ENCODE measurements around the gene TOR1AIP1. TPM values are rescaled to one million over a fixed set of nuclear protein-coding genes. Genes with fewer than 3 reads are reported as not detected.

Gene TOR1AIP1
- total RNA-seq, 3 donors from 2014 or later (not counting 1 experiment from before 2014, with no cell fraction given), result 55.6 to 63.9 (median 59.5) TPM

- Mint-ChIP-seq H3K4me1 (no peaks in the 10 kb centered on the region), H3K9me3 (no peaks in the 10 kb centered on the region), H3K4me3 (no peak overlapping the region), H3K27ac (no peak overlapping the region), H3K27me3 (ENCODE audit: low read depth in 2 of 2) (no peaks in the 10 kb centered on the region), H3K36me3 (no peaks in the 10 kb centered on the region)
- WGBS (ENCODE audit: insufficient coverage), result 84% methylated on average over 2 of the region's 4 CpGs
- Histone ChIP-seq H3K9me3 (ENCODE audit: control insufficient read depth, insufficient read depth, low read length) (no peaks in the 10 kb centered on the region), H3K4me3 (ENCODE audit: low read length) (no peak overlapping the region), H3K4me1 (ENCODE audit: control insufficient read depth, insufficient read depth, low read length) (no peaks in the 10 kb centered on the region), H3K27ac (ENCODE audit: low read length) (no peak overlapping the region), H3K27me3 (ENCODE audit: control insufficient read depth, insufficient read depth, low read length) (no peaks in the 10 kb centered on the region), H3K36me3 (ENCODE audit: control insufficient read depth, insufficient read depth, low read length) (peaks cover 9% of the 10 kb centered on the region)
- intact Hi-C loops (cut with micrococcal nuclease), result no loop called here
- TF ChIP-seq, protein P1, sequence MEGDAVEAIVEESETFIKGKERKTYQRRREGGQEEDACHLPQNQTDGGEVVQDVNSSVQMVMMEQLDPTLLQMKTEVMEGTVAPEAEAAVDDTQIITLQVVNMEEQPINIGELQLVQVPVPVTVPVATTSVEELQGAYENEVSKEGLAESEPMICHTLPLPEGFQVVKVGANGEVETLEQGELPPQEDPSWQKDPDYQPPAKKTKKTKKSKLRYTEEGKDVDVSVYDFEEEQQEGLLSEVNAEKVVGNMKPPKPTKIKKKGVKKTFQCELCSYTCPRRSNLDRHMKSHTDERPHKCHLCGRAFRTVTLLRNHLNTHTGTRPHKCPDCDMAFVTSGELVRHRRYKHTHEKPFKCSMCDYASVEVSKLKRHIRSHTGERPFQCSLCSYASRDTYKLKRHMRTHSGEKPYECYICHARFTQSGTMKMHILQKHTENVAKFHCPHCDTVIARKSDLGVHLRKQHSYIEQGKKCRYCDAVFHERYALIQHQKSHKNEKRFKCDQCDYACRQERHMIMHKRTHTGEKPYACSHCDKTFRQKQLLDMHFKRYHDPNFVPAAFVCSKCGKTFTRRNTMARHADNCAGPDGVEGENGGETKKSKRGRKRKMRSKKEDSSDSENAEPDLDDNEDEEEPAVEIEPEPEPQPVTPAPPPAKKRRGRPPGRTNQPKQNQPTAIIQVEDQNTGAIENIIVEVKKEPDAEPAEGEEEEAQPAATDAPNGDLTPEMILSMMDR (IDR thresholded peaks at IDR 0.05), result no peak
- ATAC-seq, result no peak
- DNase-seq, result no peak
Measured at GRCh38 chr1:179925922-179926849, 44.1 kb downstream of the TOR1AIP1 start.

DNA sequence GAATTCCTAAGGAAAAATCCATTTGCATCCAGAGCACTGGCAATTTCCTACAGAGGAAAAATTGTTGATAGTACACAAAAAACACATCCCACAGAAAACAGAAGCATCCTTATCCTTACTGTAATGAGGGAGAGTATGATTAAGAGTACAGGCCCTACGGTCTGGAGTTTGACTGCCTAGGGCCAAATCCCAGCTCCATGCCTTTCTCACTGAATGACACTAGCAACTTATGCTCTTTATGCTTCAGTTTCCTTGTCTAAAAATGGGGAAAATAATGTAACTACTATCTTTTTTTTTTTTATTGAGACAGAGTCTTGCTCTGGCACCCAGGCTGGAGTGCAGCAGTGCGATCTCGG, 44.7 kb downstream of the TOR1AIP1 start:
- DNase-seq (no peak), ATAC-seq (no peak)
- H3K9me3 ChIP-seq (ENCODE audit: control insufficient read depth, insufficient read depth, low read length), result no peaks in the 10 kb centered on the region
- Mint-ChIP-seq H3K27me3 (ENCODE audit: low read depth in 2 of 2) (no peaks in the 10 kb centered on the region), H3K4me3 (no peak overlapping the region), H3K36me3 (no peaks in the 10 kb centered on the region), H3K4me1 (no peaks in the 10 kb centered on the region), H3K27ac (no peak overlapping the region), H3K9me3 (no peaks in the 10 kb centered on the region)
- 99% methylated on average over 3 of the region's 3 CpGs for WGBS (ENCODE audit: insufficient coverage)
- no peaks in the 10 kb centered on the region for H3K4me1 ChIP-seq (ENCODE audit: control insufficient read depth, insufficient read depth, low read length)
- intact Hi-C loops (cut with micrococcal nuclease), result no loop called here
- H3K27ac ChIP-seq (ENCODE audit: low read length), result no peak overlapping the region
- H3K27me3 ChIP-seq (ENCODE audit: control insufficient read depth, insufficient read depth, low read length), result no peaks in the 10 kb centered on the region
- H3K4me3 ChIP-seq (ENCODE audit: low read length), result no peak overlapping the region
- peaks cover 3% of the 10 kb centered on the region for H3K36me3 ChIP-seq (ENCODE audit: control insufficient read depth, insufficient read depth, low read length)
- TF ChIP-seq, protein P1 (IDR thresholded peaks at IDR 0.05), result no peak

- no peaks in the 10 kb centered on the region for H3K36me3 ChIP-seq (ENCODE audit: control insufficient read depth, insufficient read depth, low read length)
- Mint-ChIP-seq H3K27me3 (ENCODE audit: low read depth in 2 of 2) (peaks cover 0 to 6% of the 10 kb centered on the region in 2 donors), H3K9me3 (no peaks in the 10 kb centered on the region), H3K4me1 (no peaks in the 10 kb centered on the region), H3K27ac (no peak overlapping the region), H3K36me3 (no peaks in the 10 kb centered on the region), H3K4me3 (no peak overlapping the region)
- no peak overlapping the region for H3K27ac ChIP-seq (ENCODE audit: low read length)
- DNase-seq (no peak), ATAC-seq (no peak)
- no peaks in the 10 kb centered on the region for H3K4me1 ChIP-seq (ENCODE audit: control insufficient read depth, insufficient read depth, low read length)
- no peaks in the 10 kb centered on the region for H3K27me3 ChIP-seq (ENCODE audit: control insufficient read depth, insufficient read depth, low read length)
- TF ChIP-seq, protein P1 (IDR thresholded peaks at IDR 0.05), result no peak
- H3K9me3 ChIP-seq (ENCODE audit: control insufficient read depth, insufficient read depth, low read length), result no peaks in the 10 kb centered on the region
- 88% methylated on average over 1 of the region's 2 CpGs for WGBS (ENCODE audit: insufficient coverage)
- H3K4me3 ChIP-seq (ENCODE audit: low read length), result no peak overlapping the region
- intact Hi-C loops (cut with micrococcal nuclease), result no loop called here
Measured at GRCh38 chr1:179929955-179930798, 48.1 kb downstream of the TOR1AIP1 start.
